Activated CD4-positive, alpha-beta T cell treated with anti-CD3 and anti-CD28 coated beads for 1 hour (primary cell): ENCODE measurements around the gene FH.

Experiments used
- DNase-seq: peaks from one replicate; pipeline ENCODE4 v3.0.0-alpha.2; 2020

The FH gene

GRCh38 chr1:241519308-241520079 is at the start of gene FH:
TSS of gene FH (minus strand) at chr1:241519755. CDS start at chr1:241519722, 33 bp downstream.
- DNase-seq: peak; percentile 87

GRCh38 chr1:241560849-241561187 is 41.3 kb upstream of the FH start:
- no peak for DNase-seq

GRCh38 chr1:241560146-241560848 is 40.7 kb upstream of the FH start:
- no peak for DNase-seq

GRCh38 chr1:241557551-241558193 is 38.1 kb upstream of the FH start:
- DNase-seq: no peak

GRCh38 chr1:241557031-241557430 is 37.5 kb upstream of the FH start:
- no peak for DNase-seq

- DNase-seq: no peak
Observed at GRCh38 chr1:241555526-241555925, 36.0 kb upstream of the FH start.

GRCh38 chr1:241553886-241554592 is 34.5 kb upstream of the FH start:
- no peak for DNase-seq

GRCh38 chr1:241551759-241552638 is 32.4 kb upstream of the FH start:
- DNase-seq: peak; percentile 13

- DNase-seq: no peak
Observed at GRCh38 chr1:241550318-241550717, 30.8 kb upstream of the FH start.

GRCh38 chr1:241548008-241548407 is 28.5 kb upstream of the FH start:
- DNase-seq: no peak

GRCh38 chr1:241542199-241542907 is 22.8 kb upstream of the FH start:
- DNase-seq: no peak

GRCh38 chr1:241536969-241537368 is 17.4 kb upstream of the FH start:
- DNase-seq: no peak

GRCh38 chr1:241536304-241536703 is 16.7 kb upstream of the FH start:
- no peak for DNase-seq

- DNase-seq: no peak
Observed at GRCh38 chr1:241533326-241534115, 14.0 kb upstream of the FH start.

GRCh38 chr1:241532864-241533263 is 13.3 kb upstream of the FH start:
- no peak for DNase-seq

- no peak for DNase-seq
Observed at GRCh38 chr1:241532162-241532531, 12.6 kb upstream of the FH start, which contains the start of gene KMO. TSS of gene KMO (plus strand) at chr1:241532378. CDS start at chr1:241532445, 67 bp downstream.

- no peak for DNase-seq
Observed at GRCh38 chr1:241531195-241532161, 11.9 kb upstream of the FH start.

GRCh38 chr1:241527146-241527545 is 7.6 kb upstream of the FH start:
- no peak for DNase-seq

GRCh38 chr1:241525026-241525425 is 5.5 kb upstream of the FH start:
- no peak for DNase-seq

- no peak for DNase-seq
Observed at GRCh38 chr1:241521718-241522117, 2.2 kb upstream of the FH start.
